GM12875 (cell line): ENCODE results near the gene DAAM2.

ENCODE experiments used
- H3K4me3 ChIP-seq: one replicate; pipeline ENCODE4 v1.5.1; 2011; ENCODE audit warnings: low read depth, low read length, control low read depth
- TF ChIP-seq, protein P1 (sequence below): IDR thresholded peaks from 2 replicates; pipeline ENCODE4 v1.5.1; 2011; ENCODE audit warnings: low read depth, mild to moderate bottlenecking, control low read depth, inconsistent platforms, low read length, moderate library complexity, borderline replicate concordance; ENCODE audit not compliant: insufficient read depth

The DAAM2 gene

DNA sequence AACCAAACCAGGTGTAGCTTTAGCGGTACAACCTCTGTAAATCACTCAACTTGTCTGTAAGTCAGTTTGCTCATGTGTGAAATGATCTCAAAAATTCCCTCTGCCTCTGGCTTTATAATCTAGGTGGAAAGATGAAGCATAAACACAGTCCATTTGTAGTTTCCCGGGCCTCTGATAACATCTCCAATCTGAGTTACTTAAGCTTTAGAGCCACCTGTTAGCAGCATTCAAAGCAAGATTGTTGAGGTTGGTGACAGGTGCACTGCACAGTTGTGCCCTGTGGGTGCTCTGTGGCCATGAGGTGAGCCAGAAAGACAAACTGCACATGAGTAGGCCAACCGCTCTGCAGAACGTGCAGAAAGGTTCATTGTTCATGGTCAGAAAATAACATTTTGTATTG lies 88.4 kb downstream of the DAAM2 start:
- H3K4me3 ChIP-seq, result no peak overlapping the region
- TF ChIP-seq, protein P1, sequence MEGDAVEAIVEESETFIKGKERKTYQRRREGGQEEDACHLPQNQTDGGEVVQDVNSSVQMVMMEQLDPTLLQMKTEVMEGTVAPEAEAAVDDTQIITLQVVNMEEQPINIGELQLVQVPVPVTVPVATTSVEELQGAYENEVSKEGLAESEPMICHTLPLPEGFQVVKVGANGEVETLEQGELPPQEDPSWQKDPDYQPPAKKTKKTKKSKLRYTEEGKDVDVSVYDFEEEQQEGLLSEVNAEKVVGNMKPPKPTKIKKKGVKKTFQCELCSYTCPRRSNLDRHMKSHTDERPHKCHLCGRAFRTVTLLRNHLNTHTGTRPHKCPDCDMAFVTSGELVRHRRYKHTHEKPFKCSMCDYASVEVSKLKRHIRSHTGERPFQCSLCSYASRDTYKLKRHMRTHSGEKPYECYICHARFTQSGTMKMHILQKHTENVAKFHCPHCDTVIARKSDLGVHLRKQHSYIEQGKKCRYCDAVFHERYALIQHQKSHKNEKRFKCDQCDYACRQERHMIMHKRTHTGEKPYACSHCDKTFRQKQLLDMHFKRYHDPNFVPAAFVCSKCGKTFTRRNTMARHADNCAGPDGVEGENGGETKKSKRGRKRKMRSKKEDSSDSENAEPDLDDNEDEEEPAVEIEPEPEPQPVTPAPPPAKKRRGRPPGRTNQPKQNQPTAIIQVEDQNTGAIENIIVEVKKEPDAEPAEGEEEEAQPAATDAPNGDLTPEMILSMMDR, result no peak

- TF ChIP-seq, protein P1, result no peak
- no peak overlapping the region for H3K4me3 ChIP-seq
Observed at GRCh38 chr6:39881851-39882530, 89.8 kb downstream of the DAAM2 start.

GRCh38 chr6:39882531-39882899 lies 90.3 kb downstream of the DAAM2 start:
- H3K4me3 ChIP-seq, result no peak overlapping the region
- TF ChIP-seq, protein P1, result no peak

DNA sequence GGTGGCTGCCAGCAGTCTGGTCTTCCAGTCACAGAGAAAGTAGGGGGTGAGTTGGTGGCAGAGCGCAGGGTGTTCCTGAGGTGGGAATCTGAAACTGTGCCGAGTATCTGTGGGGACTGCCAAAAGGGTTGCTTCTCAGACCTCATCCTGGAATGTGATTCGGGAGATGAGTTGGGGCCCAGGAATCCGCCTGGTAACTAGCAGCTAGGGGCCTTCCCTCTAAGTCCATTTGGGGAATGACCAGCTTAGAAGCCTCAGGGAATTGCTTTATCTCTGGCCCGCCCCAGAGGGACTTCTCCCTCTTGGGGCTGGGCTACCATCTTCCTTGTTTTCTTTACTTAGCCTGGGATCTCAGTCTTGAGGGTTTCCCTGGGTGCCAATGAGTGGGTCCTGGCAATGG lies 92.5 kb downstream of the DAAM2 start:
- TF ChIP-seq, protein P1, result no peak
- H3K4me3 ChIP-seq, result no peak overlapping the region

GRCh38 chr6:39885691-39886090 lies 93.5 kb downstream of the DAAM2 start:
- H3K4me3 ChIP-seq, result no peak overlapping the region
- TF ChIP-seq, protein P1, result no peak

GRCh38 chr6:39886871-39887270 lies 94.7 kb downstream of the DAAM2 start:
- no peak overlapping the region for H3K4me3 ChIP-seq
- TF ChIP-seq, protein P1, result no peak

DNA sequence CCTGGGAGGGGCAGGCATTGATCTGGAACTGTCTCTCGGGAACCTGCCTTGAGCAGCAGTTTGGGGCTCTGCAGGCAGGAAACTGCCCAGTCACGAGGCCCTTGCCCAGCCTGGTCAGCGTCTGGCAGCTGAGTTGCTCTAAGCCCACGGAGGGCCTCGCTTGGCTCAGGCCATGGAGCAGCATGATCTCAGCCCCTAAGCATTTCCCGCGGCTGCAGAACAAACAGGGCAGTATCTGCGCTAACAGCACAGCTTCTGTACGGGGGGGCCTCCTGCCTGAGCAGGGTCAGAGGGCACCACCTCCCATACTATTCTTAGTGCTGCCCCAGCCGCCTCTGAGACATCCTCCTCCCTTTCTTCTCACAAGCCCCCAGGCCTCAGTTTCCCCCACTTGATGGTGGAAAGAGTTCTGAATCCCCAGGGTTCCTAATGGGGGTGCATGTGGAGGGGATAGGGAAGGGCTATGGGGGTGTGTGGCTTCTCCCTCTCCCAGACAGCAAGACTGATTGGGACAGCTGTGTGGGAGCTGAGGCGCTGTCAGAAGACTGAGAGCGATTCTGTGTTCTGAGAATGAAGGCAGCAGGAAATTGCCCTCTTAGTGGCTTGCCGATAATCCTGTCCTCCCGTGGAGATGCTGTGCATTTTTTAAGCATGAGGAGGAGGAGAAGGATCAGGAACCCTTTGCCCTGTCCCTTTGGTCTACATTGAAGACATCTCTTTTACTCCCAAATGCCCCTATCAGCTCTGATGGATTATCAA lies 95.7 kb downstream of the DAAM2 start:
- no peak overlapping the region for H3K4me3 ChIP-seq
- TF ChIP-seq, protein P1, result no peak
